ENCODE measurements around the gene ZNF263.

DNA sequence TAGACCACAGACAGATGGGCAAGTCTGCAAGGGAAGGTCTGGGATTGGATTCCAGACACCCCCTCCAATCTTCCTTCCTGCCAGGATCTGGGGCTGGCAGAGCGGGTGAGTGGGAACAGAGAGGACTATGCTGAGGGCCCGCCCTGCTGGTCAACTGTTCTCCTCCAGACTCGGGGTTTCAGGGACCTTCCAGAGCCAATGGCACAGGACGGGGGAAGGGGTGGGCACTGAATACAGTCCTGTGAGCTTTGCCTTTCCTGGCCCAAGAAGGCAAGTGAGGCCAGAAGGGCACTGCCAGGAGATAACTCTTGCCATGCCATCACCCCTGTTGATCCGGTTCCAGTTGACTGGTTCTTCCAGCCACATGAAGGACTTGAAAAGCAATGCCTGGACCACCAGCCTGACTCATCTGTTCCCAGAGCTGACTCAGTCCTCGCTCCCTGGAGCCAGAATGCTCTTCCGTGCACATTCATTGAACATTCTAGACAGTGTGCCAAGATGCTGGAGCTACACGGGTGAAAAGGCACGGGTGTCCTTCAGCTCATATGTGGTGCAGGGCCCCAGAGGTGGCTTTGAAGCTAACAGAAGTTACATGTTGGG lies 26.3 kb upstream of the ZNF263 start:
- no peak for TF ChIP-seq CTCF (conservative IDR thresholded peaks at IDR 0.05)
- TF ChIP-seq ZFX (IDR thresholded peaks at IDR 0.05): no peak

Measured in C4-2B (cell line).